ENCODE results near the gene CDC7.

GRCh38 chr1:91537987-91538304 lies 37.3 kb downstream of the CDC7 start:
- TF ChIP-seq ATF3 (CRISPR knock-in tag; IDR thresholded peaks at IDR 0.05) (no peak), ZNF782 (CRISPR knock-in tag; IDR thresholded peaks at IDR 0.05; ENCODE audit: borderline replicate concordance) (no peak), CHD4 (IDR thresholded peaks at IDR 0.05; ENCODE audit: borderline replicate concordance, low read length) (no peak), ZNF121 (CRISPR knock-in tag; IDR thresholded peaks at IDR 0.05) (no peak), DMAP1 (CRISPR knock-in tag; IDR thresholded peaks at IDR 0.05) (no peak), ZNF431 (CRISPR knock-in tag; IDR thresholded peaks at IDR 0.05; ENCODE audit: borderline replicate concordance, low read depth) (no peak), ZKSCAN5 (CRISPR knock-in tag; IDR thresholded peaks at IDR 0.05) (no peak), TBP (CRISPR knock-in tag; IDR thresholded peaks at IDR 0.05) (no peak), CAMTA2 (CRISPR knock-in tag; IDR thresholded peaks at IDR 0.05; ENCODE audit: borderline replicate concordance) (no peak), ZNF589 (CRISPR knock-in tag; conservative IDR thresholded peaks at IDR 0.05) (no peak), HDAC2 (CRISPR knock-in tag; IDR thresholded peaks at IDR 0.05) (no peak), ZBTB33 (CRISPR knock-in tag; IDR thresholded peaks at IDR 0.05) (no peak)
- TF ChIP-seq, protein P1, sequence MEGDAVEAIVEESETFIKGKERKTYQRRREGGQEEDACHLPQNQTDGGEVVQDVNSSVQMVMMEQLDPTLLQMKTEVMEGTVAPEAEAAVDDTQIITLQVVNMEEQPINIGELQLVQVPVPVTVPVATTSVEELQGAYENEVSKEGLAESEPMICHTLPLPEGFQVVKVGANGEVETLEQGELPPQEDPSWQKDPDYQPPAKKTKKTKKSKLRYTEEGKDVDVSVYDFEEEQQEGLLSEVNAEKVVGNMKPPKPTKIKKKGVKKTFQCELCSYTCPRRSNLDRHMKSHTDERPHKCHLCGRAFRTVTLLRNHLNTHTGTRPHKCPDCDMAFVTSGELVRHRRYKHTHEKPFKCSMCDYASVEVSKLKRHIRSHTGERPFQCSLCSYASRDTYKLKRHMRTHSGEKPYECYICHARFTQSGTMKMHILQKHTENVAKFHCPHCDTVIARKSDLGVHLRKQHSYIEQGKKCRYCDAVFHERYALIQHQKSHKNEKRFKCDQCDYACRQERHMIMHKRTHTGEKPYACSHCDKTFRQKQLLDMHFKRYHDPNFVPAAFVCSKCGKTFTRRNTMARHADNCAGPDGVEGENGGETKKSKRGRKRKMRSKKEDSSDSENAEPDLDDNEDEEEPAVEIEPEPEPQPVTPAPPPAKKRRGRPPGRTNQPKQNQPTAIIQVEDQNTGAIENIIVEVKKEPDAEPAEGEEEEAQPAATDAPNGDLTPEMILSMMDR (CRISPR knock-in tag; IDR thresholded peaks at IDR 0.05) = no peak

Measured in HepG2 (cell line).